MM.1S (cell line): ENCODE measurements around the gene PPP4R3B.

Source experiments
- CTCF ChIP-seq: fragments of 300-600 bp; sonication (generic); IDR thresholded peaks from 2 replicates; pipeline ENCODE4 v1.5.1; 2016; ENCODE audit warnings: antibody characterized with exemption, low read length, mixed read lengths
- EZH2 ChIP-seq: fragments of 300-600 bp; sonication (generic); optimal IDR thresholded peaks from 2 replicates; pipeline ENCODE3; 2017; ENCODE audit warnings: low read depth, mild to moderate bottlenecking, antibody characterized with exemption, low read length, mixed read lengths

GRCh38 chr2:55553321-55553720, 64.1 kb downstream of the PPP4R3B start:
- TF ChIP-seq CTCF, result no peak
- TF ChIP-seq EZH2, result no peak
